HG02885 (cell line): ENCODE measurements around the gene ISYNA1.

Source experiments
- ATAC-seq: cut with Tn5 transposase; IDR thresholded peaks from one replicate; pipeline ENCODE4 v1.9.1; 2021; ENCODE audit warnings: mild to moderate bottlenecking; ENCODE audit not compliant: unreplicated experiment, poor library complexity

ISYNA1 gene

DNA sequence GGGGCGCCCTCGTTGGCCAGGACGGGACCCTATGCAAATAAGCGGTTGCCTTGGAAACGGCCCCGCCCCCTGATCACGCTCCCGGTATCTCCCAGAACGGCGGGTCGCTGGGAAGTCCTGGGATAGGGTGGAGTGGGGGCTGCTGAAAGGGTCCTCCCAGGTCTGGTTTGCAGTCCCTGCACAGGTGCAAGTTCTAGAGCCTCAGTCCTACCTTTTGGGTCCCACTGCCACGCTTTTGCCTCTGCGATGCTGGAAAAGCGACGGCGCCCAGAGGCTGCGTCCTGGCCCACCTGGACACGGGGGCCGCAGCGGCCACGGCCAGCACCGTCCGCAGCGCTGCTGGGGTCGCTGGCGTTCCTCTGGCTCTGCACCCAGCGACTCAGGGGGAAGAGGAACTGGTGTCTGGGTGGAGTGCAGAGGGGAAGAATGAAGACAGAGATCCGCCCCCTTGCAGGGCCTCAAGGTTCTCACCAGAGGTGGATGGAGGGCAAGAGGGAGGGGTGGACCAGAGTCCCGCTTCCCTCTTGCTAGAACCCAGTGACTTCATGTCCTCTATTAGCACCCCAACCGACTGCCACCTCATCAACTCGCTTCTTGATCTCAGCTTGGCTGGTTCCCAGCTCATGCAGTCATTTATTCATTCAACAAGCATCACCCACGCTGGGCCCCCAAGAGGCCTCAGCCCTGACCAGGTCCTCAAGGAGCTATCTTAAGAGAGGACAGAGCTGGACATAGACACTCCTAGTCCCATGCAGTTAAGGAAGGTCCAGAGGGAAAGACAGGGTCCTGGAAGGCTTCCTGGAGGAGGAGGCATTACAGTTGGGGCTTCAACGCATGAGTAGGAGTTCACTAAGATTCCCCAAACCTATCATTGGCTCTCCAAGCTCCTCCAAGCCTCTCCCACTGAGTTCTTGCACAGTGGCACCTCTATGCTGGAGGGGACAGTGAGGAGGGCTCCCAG, 40.4 kb downstream of the ISYNA1 start, which contains the start of gene LRRC25:
LRRC25 (minus strand) TSS at position 381 of the 961 bp plus-strand sequence. CDS start 659 bp downstream, outside the sequence.
- ATAC-seq: no peak

DNA sequence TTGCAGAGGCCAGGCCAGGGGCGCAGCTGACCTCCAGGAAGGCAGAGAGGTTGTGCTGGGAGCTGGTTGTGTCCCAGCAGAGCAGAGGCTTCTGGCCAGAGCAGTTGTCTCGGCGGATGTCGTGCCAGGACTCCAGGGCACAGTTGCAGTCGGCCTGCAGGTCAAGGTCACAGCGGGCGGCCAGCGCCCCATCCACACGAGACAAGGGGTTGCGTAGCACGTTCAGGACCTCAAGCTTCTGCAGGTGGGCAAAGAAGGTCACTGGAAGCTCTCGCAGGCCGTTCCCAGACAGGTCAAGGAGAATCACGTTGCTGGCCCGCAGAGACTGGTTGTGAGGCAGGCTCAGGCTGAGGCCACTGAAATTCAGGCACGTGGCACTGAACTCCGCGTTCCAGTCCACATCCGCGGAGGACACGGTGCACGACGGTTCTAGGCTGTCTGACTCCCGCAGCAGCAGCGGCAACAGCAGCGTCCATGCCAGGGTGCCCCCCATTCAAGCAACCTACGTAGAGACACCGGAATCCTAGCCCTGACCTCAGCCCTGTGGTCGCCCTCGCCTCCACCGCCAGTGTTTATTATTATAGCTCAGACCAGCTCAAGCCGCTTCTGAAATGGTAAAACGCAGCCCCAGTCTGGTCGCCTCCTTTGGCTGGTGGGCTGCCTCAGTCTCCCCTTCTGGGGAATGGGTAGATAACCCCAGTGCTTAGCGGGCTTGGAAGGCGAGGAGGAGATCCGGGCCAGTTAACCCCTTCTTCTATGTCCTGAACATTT, 41.3 kb downstream of the ISYNA1 start:
- ATAC-seq: no peak

DNA sequence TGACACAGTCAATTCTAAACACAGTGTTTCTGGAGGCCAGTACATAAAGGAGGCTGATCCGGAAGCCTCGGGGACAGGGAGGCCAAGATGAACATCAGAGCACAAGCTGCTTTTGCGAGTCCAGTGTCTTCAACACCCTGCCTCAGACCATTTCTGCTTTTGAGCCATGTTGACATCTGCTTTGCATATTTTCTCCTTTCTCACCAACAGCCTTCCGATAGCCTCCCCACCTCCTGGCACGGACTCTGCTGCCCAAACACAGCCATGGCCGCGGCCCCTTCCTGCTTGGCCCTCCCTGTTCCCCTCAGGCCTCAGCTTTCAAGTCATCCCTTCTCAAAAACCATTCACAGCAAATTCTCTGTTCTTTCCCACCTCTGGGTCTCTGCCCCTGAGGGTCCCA, 44.1 kb downstream of the ISYNA1 start:
- no peak for ATAC-seq

DNA sequence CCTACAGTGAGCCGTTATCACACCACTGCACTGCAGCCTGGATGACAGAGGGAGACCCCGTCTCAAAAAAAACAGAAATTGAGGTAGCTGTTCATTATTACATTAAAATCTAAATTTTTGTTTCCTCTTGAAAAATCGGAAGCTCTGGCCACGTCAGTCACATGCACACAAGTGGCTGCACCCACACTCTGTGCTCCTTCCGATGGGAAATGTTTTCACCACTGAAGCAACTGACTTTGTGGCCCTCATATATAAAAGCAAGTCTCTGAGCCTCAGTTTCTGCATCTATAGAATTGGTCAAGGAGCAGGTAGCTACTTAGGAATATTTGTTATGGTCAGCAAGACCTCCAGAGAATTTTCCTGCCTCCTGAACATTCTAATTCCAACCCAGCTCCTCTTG, 45.0 kb downstream of the ISYNA1 start:
- ATAC-seq: no peak

DNA sequence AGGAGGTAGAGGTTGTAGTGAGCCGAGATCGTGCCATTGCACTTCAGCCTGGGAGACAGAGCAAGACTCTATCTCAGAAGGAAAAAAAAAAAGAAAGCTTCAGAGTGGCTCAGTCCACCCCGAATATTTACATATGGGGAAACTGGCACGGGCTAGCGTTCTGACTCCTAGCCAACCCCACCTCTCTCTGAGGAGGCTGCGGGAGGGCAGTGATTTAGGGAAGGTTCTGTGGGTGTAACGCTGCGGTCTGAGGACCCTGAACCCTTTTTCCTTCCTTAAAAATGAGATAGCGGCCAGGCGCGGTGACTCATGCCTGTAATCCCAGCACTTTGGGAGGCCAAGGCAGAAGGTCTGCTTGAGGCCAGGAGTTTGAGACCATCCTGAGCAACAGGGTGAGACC, 45.5 kb downstream of the ISYNA1 start:
- ATAC-seq: no peak

DNA sequence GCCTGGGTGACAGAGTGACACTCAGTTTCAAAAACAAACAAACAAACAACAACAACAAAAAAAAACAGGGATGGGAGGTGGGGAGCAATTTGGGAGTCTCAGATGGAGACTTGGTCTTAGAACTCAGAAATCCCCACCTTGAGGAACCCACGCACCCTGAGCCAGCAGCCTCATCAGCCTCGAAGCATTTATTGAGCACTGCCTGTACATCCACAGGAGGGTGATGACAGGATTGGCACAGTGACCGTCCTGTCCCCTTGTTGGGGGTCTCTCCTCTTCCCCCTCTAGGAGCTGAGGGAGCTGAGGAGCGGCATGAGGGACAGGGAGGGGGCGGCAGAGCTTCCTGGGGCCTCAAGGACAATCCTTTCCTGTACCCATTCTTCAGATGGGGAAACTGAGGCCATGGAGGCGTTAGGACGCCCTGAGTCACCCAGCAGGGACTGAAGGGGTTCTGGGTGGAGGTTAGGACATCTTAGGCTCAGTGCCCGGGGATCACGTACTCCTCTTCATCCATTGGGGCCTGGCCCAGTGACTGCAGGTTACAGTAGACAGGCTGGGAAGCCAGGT, 46.3 kb downstream of the ISYNA1 start:
- no peak for ATAC-seq

DNA sequence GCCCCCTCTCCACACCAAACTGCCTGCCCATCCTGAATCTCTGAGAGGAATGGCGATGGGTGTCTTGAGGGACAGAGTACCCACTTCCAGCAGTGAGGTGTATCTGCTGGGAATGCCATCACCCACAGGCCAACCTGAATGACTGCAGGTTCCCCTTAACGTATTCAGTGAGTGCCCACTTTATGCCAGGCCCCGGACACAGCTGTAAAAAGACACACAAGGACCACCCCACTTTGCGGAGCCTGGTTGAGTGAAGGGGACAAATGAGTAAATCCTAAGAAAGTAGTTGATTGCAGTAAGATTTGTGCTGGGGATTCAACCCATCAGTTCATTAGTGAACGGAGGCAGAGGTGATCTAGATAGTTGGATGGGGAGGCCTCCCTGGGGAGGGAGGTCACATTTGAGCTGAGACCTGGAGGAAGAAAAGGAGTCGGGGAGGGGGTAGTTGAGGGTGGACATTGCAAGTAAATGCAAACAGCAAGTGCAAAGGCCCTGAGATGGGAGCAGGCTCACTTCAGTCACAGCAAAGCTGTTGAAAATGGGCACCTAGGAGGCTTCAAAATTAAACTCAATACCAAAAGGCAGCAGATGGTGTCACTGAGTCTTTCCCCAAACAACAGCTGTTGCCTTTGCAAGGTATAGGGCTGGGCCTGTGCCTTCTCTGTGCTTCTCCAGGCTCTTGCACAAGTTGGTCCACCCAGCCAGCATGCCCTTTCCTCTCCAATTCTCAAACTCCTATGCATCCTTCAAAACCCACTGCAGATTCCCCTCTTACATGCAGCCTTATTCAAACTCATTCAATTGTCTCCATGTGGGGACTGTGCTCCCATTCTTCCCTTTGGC, 47.6 kb downstream of the ISYNA1 start:
- ATAC-seq: no peak

DNA sequence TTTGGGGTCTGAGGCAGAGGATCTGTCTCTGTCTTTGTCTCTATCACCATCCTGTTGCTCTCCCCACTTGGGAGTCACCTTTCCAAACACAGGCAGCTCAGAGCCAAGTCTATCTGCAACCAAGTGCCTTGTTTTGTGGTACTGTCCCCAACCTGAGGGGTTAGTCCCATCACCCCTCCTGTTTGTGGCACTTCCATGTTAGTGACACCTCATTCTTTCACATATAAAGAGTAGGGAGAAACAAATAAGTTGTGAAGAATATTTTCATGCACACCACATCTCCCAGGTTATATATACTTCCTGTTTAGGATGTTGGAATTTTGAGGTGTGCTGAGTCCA, 48.2 kb downstream of the ISYNA1 start:
- no peak for ATAC-seq

DNA sequence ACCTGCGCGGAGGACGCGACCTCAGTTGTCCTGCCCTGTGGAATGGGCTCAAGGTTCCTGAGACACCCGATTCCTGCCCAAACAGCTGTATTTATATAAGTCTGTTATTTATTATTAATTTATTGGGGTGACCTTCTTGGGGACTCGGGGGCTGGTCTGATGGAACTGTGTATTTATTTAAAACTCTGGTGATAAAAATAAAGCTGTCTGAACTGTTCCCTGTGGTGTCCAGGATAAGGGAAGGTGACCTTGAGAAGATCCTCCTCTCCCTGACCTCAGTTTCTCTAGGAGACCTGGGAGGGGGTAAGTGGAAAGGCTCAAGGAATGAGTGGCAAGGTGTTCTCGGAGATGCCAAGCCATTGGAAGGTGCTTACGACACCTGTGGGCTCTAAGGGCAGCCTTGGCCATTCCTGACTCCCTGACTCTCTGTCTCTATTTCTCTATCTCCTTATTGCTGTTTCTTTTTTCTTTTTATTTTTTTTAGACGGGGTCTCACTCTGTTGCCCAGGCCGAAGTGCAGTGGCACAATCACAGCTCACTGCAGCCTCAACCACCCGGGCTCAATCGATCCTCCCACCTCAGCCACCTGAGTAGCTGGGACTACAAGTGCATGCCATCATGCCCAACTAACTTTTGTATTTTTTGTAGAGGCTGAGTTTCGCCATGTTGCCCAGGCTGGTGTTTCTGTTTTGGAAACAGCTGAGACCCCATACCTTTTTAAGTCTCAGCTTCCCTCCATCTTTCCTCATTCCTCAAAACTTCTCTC, 48.8 kb downstream of the ISYNA1 start:
- no peak for ATAC-seq

DNA sequence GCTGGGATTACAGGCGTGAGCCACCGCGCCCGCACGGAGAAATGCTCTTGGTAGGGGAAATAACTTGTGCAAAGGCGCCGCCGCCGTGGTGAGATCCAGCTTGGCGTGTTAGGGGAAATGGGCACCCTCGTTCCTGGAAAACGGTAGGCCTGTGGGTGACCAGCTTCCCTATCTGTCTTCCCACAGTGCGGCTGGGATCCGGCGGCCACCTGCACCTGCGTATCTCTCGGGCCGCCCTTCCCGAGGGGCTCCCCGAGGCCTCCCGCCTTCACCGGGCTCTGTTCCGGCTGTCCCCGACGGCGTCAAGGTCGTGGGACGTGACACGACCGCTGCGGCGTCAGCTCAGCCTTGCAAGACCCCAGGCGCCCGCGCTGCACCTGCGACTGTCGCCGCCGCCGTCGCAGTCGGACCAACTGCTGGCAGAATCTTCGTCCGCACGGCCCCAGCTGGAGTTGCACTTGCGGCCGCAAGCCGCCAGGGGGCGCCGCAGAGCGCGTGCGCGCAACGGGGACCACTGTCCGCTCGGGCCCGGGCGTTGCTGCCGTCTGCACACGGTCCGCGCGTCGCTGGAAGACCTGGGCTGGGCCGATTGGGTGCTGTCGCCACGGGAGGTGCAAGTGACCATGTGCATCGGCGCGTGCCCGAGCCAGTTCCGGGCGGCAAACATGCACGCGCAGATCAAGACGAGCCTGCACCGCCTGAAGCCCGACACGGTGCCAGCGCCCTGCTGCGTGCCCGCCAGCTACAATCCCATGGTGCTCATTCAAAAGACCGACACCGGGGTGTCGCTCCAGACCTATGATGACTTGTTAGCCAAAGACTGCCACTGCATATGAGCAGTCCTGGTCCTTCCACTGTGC, 49.6 kb downstream of the ISYNA1 start:
- peak; percentile 79 for ATAC-seq

DNA sequence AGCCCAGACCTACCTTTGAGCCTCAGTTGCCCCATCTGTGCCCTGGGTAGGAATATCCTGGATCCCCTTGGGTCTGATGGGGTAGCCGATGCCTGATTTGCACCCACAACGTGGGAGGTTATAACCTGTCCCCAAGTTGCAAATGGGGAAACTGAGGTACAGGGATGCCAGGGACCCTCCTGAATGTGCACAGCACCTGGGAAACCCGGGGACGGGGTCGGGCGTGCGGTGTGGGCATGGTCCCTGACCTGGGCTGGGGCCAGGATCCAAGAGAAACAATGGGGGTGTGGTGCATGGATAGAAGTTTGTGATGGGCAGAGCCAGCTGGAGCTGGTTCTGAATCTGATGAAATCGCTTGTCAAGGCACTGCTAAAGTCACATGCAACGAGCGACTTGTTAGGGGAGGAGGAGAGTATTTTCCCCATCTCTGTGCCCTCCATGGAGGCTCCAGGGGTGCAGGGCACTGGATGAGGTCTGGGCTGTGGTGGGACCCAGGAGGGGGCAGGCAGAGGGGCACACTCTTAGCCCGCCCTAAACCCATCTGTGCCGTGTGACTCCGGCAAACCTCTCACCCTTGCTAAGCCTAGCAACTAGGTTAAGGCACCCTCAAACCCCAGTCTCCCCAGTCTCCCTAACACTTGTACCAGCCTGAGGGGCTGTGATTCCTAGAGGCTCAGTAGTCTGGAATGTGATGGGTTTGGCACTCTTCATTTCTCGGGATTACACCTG, 51.2 kb downstream of the ISYNA1 start:
- ATAC-seq: no peak

- ATAC-seq: no peak
Observed at GRCh38 chr19:18385675-18386542, 52.0 kb downstream of the ISYNA1 start, which contains the start of gene GDF15. Gene GDF15, plus strand, starts transcription at chr19:18386158. Its CDS starts 32 bp downstream, at chr19:18386190.

- no peak for ATAC-seq
Observed at GRCh38 chr19:18385359-18385674, 52.6 kb downstream of the ISYNA1 start.

GRCh38 chr19:18384775-18385174, 53.2 kb downstream of the ISYNA1 start:
- no peak for ATAC-seq
